Left renal pelvis (tissue), 4 donors: ENCODE measurements around the gene RHOBTB1. TPM values are rescaled to one million over a fixed set of nuclear protein-coding genes. Genes with fewer than 3 reads are reported as not detected.

Source experiments
- DNase-seq, 4 donors: peaks; one replicate each; pipeline ENCODE4 v3.0.0-alpha.2; 2013; ENCODE audit warnings: low read depth in 4 of 4, low spot score in 3 of 4
- polyA plus RNA-seq, 4 donors: library from polyadenylated mRNA; unstranded; fragments of 120-200 nt; gene quantifications; one replicate each; pipeline ENCODE4 v1.2.1, GENCODE V29; 2013; ENCODE audit not compliant: insufficient read length in 4 of 4

The RHOBTB1 gene
- polyA plus RNA-seq, 4 donors = 58.5 to 84.2 (median 73.9) TPM

GRCh38 chr10:60942788-60943315 lies 1.1 kb downstream of the RHOBTB1 start:
- DNase-seq = peak in 3 of 4 donors; percentile 22 to 41 (median 24)

GRCh38 chr10:60942134-60942787 lies 1.7 kb downstream of the RHOBTB1 start:
- peak in 1 of 4 donors; percentile 20 for DNase-seq

DNA sequence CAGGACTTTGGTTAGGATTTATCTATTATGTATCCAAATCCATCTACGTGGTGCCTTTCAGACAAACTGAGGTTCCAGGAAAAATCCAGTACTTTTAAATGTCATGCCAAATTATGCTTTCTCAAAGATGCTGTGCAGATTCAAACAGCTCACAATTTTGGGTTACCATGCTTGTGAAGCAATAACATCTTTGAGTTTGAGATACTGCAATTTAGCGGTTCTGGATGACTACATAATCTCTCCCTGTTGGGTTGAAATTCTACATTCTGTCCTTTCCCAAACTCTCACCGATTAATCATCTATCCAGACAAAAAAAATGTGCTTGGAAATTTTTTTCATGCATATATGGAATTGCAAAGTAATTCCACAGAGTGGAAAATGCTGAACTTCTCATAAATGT lies 3.5 kb downstream of the RHOBTB1 start:
- no peak for DNase-seq

GRCh38 chr10:60937784-60938654 lies 6.0 kb downstream of the RHOBTB1 start:
- no peak for DNase-seq

- DNase-seq = no peak
Observed at GRCh38 chr10:60937022-60937421, 7.0 kb downstream of the RHOBTB1 start.

- DNase-seq = no peak
Observed at GRCh38 chr10:60934215-60935175, 9.5 kb downstream of the RHOBTB1 start.

DNA sequence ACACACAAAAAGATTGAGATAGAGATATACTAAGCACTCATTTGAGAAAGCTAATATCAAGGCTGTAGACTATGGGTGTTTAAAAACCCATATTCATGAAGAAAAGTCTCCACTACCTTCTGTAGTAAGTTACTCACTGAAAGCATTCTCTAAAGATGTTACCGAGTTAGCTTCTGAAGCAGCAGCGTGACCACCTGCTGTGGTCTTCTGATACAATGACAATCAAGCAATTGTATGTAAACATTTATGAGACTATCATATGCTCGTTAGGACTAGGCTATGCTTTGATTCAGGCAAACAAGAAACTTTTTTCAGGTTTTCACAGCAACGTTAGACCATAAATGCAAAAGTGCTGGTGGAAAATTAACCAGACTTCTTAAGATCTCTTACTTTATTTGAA lies 11.2 kb downstream of the RHOBTB1 start:
- no peak for DNase-seq

DNA sequence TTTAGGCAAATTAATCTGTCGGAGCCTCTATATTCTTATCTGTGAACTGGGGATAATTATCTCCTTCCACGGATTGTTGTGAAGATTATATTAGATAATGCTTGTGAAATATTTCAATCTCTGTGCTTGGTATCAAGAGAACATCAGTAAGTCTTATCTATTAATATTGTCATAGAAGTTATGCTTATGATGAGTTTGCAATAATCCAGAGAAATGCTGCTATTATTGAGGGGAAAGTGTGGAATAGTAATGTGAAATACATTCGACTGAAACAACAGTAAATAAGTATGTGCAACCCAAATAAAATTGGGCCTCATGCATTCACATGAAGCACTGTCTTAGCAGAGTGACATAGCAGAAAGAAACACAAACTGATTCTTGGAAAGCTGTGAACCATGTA lies 13.7 kb downstream of the RHOBTB1 start:
- DNase-seq = no peak

- DNase-seq = no peak
Observed at GRCh38 chr10:60921633-60922032, 22.4 kb downstream of the RHOBTB1 start.

DNA sequence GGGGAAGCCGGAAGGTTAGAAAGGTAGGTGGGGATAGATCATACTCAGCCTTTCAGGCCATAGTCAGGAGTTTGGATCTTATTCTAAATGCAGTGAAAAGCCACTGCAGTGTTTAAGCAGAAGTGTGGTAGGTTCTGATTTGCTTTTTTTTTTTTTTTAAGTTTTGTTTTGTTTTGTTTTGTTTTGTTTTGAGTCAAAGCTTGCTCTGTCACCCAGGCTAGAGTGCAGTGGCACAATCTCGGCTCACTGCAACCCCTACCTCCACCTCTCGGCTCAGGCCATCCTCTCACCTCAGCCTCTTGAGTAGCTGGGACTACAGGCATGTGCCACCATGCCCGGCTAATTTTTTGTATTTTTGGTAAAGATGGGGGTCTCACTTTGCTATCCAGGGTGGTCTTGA lies 23.5 kb downstream of the RHOBTB1 start:
- DNase-seq = no peak

GRCh38 chr10:60919551-60919950 lies 24.4 kb downstream of the RHOBTB1 start:
- no peak for DNase-seq

DNA sequence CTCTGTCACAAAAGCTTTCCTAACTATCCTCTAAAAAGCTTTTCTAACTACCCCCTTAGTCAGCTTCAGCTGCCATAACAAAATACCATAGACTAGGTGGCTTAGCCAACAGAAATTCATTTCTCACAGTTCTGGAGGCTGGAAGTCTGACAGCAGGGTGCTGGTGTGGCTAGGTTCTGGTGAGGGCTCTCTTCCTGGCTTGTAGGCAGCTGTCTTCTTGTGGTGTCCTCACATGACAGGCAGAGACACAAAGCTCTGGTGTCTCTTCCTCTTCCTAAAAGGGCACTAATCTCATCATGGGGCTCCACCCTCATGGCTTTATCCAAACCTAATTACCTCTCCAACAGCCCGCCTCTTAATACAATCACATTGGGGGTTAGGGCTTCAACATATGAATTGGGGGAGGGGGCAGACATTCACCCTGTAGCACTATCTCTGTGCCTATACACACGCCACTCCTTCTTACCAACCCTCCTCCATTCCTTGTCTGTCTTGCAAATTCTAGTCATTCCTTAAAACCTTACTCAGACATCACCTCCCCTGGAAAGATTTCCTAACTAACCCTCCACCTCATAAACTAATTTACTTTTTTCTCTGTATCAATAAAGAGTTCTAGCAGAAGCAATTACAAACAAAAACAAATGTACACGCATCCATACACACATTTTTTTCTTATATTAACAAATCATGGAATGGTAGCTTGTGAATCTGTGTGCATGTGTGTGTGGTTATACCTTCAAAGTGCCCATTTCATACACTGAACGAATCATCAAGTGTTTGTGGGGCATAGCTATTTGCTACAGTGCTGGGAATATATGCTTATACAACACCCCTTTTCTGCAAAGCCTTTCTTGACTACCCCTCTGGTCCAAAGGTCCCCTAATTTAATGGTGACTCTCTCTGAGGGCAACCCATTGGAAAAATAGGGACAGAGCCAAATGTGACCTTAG lies 26.4 kb downstream of the RHOBTB1 start:
- no peak for DNase-seq

DNA sequence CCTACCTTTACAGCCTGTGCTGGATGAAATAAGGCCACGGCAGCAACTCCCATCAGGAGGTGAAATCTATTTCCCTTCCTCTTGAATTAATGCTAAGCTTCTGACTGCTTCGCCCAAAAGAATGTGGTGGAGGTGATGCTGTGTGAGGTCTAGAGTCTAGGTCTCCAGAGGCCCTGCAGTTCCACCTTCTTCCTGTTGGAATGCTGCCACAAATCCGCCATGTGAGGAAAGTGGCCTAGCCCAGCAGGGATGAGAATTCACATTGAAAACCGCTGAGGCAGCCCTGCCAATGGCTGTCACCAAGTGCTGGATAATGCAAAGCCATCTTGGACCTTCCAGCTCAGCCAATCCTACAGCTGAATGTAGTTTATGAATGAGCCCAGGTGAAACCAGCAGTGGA lies 28.0 kb downstream of the RHOBTB1 start:
- DNase-seq = no peak

DNA sequence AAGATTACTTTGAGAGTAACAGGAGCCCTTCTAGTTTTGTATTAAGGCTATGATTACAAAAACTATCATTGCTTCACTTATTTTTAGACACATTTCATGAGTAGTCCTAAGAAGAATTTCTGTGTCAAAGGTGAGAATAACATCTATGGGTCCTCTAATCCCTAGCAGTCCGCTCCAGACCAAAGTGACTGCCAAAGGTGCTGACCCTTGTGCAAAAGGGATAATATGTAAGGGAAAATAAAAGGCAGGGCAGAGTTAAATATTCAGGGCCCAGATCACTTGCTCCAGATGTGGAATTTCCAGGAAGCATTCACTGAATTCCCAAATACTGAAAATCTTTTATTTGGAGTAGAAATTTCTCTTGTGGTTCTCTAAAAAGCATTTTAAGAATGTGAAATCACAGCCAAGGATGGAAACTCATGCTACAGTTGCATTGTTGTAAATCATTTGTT lies 29.3 kb downstream of the RHOBTB1 start:
- peak in 1 of 4 donors; percentile 8 for DNase-seq

- no peak for DNase-seq
Observed at GRCh38 chr10:60913657-60914056, 30.3 kb downstream of the RHOBTB1 start.

DNA sequence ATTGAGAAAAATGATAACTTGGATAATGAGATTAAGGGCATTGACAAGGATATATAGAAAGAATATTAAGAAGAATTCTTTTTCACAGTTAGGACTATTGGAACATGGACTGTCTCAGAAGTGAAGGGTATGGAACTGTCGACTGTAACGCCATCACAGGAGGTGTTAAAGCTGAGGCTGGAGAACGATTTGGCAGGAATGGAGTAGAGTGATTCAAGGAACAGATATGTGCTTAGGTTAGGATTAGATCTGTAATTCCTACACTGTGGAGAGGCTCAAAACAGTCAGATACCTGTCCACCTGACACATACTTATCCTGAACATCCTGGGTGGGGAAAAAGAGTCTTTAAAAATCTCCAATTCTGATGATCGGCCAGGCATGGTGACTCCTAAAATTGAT lies 30.9 kb downstream of the RHOBTB1 start:
- DNase-seq = no peak

DNA sequence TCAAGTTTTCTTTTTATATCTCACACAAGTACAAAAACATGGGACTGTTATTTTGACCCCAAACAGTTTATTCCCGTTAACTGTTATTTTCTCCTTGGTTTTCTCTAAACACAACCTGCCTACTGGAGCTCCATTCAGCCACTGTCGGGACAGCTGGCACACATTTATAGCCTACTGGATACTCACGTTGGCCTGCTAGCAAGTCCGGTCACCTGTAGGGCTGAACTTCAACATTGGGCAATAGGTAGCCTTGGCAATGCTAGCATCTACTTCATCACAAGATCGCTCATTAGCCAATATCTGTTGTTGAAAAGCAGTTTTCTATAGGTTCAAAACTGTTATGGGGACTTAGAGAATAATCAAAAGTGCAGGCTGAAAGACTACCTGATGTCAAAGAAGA lies 32.3 kb downstream of the RHOBTB1 start:
- DNase-seq = no peak

DNA sequence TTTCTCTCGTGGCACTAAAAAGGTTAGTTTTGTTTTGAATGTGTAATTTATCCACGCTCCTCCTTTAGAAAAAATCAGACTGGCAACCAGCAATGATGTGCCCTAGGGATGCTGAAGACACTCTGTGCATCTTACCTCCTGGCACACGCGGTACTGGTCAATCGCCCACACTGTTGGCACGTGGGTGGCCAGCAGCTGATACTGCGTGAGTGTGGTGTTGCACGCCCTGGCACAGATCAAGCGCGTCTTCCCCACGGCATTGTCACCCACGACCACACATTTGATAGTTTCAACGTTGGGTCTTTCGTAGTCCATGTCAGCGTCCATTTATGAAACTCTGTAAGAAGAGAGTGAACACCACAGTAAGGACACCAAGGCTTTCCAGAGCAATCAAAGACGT lies 32.8 kb downstream of the RHOBTB1 start:
- no peak for DNase-seq

DNA sequence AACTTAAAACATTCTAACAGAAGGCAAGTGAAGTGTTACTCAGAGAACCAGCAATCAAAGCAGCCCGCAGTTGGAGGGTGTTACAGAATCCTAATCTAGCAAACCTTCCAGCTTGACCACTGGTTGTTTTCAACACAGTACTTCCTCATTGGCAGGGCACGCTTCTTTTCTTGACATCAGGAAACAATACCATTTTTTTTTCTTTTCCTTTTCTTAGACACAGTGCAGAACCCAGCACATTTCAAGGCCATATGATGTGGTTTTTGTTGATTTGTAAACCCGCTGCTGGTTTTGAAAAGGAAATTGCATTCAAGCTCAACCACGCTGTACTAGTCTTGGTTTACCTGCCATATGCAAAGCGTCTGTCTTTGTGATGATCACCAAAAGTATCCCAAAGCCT lies 33.4 kb downstream of the RHOBTB1 start:
- no peak for DNase-seq
